Measurements from ENCODE around the gene TMEFF2. TPM values are rescaled to one million over a fixed set of nuclear protein-coding genes. Genes with fewer than 3 reads are reported as not detected.
A peak's percentile ranks its signal among the peaks of the same experiment; 100 is the strongest.

The TMEFF2 gene
- total and polyA plus RNA-seq, 8 donors, result 0.18 to 1.0 (median 0.39) TPM; not detected in 2

DNA sequence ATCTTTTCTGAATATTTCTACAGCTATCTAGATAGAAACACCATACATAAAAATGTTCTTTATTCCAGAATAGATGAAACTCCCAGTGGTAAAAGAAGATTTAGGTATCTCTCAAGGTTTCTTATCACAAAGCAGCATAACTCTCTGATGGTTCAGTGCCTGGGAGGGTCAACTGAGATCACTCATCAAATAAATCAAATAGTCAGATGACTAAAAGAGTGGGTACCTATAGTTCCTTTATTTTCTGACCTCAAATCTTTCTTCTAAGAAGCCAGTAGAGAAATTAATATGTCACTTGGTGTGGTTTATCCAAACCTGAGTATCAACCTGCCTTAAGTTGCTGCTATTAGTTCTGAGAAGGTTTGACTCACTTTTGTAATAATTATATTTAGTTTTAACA, 120.9 kb downstream of the TMEFF2 start:
- no peak for ATAC-seq
- Histone ChIP-seq H3K27ac (no peak overlapping the region), H3K9me3 (no peaks in the 10 kb centered on the region), H3K27me3 (no peaks in the 10 kb centered on the region), H3K4me1 (peaks cover 0 to 5% of the 10 kb centered on the region in 2 donors), H3K36me3 (no peaks in the 10 kb centered on the region), H3K4me3 (no peak overlapping the region)
- intact Hi-C loops (cut with DNase I), result no loop called here
- TF ChIP-seq, protein P1, sequence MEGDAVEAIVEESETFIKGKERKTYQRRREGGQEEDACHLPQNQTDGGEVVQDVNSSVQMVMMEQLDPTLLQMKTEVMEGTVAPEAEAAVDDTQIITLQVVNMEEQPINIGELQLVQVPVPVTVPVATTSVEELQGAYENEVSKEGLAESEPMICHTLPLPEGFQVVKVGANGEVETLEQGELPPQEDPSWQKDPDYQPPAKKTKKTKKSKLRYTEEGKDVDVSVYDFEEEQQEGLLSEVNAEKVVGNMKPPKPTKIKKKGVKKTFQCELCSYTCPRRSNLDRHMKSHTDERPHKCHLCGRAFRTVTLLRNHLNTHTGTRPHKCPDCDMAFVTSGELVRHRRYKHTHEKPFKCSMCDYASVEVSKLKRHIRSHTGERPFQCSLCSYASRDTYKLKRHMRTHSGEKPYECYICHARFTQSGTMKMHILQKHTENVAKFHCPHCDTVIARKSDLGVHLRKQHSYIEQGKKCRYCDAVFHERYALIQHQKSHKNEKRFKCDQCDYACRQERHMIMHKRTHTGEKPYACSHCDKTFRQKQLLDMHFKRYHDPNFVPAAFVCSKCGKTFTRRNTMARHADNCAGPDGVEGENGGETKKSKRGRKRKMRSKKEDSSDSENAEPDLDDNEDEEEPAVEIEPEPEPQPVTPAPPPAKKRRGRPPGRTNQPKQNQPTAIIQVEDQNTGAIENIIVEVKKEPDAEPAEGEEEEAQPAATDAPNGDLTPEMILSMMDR (IDR thresholded peaks at IDR 0.05), result no peak
- DNase-seq, result no peak

DNA sequence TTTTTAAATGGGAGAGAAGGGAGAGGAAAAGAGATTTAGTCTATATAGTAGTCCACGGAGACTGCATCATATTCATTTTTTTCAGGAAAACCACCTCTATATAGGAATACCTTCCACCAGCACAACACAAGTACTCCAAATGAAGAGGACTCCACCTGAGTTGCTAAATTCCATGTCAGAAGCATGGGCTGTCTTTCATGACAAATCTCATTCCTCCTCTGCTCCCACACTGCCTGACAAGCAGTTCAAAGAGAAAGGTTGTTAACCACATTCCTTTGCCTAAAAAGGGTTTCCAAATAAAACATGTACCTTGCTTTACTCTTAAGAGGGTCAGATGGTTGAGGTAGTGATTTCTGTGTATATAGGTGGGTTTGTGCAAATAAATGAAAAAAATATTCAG, 122.0 kb downstream of the TMEFF2 start:
- DNase-seq (no peak), ATAC-seq (peak; percentile 63)
- H3K27me3 ChIP-seq, result no peaks in the 10 kb centered on the region
- TF ChIP-seq, protein P1 (IDR thresholded peaks at IDR 0.05), result no peak
- no peaks in the 10 kb centered on the region for H3K9me3 ChIP-seq
- no peak overlapping the region for H3K27ac ChIP-seq
- H3K36me3 ChIP-seq, result no peaks in the 10 kb centered on the region
- peaks cover 0 to 5% of the 10 kb centered on the region in 2 donors for H3K4me1 ChIP-seq
- intact Hi-C loops (cut with DNase I), result no loop called here
- H3K4me3 ChIP-seq, result no peak overlapping the region

DNA sequence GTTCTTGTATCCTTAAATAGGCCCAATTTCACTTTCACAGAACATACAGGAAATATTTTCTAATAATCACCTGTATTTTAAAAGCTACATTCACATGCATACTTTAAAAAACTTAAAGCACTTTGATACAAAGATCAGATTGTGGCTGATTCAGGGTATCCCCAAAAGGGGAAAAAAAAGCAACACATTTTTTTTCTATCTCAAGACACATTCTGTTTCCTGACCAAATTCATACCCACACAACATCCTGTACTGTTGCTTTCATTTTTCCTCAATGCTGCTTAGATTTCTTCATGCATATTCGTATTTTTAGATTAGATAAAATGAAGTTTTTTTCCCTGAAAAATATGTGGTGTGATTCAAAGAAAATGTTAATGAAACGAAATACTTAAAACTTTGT, 122.5 kb downstream of the TMEFF2 start:
- Histone ChIP-seq H3K36me3 (no peaks in the 10 kb centered on the region), H3K4me1 (peaks cover 0 to 5% of the 10 kb centered on the region in 2 donors), H3K4me3 (no peak overlapping the region), H3K27me3 (no peaks in the 10 kb centered on the region), H3K9me3 (no peaks in the 10 kb centered on the region), H3K27ac (no peak overlapping the region)
- TF ChIP-seq, protein P1 (IDR thresholded peaks at IDR 0.05), result no peak
- ATAC-seq (no peak), DNase-seq (no peak)
- intact Hi-C loops (cut with DNase I), result no loop called here

DNA sequence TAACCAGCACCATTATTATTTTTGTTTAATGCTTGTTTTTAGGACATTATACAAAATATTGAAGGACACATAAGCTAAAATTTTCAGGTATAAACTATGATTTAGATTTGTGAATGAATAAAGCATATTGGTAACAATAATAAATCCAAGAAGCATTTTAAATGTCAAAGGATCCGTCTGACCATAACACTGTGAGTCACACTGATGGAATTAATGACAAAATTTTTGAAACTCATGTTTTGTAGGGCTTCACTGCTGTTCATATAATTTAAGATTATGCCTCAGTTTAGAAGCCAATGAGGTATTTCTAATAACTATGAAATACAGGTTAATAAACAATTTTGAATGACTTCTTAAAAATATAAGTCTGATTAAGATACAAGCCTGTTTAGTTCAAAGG, 124.6 kb downstream of the TMEFF2 start:
- TF ChIP-seq, protein P1 (IDR thresholded peaks at IDR 0.05), result no peak
- Histone ChIP-seq H3K9me3 (no peaks in the 10 kb centered on the region), H3K27me3 (no peaks in the 10 kb centered on the region), H3K36me3 (no peaks in the 10 kb centered on the region), H3K27ac (no peak overlapping the region), H3K4me3 (no peak overlapping the region), H3K4me1 (peaks cover 0 to 5% of the 10 kb centered on the region in 2 donors)
- no peak for DNase-seq
- intact Hi-C loops (cut with DNase I), result no loop called here
- no peak for ATAC-seq

DNA sequence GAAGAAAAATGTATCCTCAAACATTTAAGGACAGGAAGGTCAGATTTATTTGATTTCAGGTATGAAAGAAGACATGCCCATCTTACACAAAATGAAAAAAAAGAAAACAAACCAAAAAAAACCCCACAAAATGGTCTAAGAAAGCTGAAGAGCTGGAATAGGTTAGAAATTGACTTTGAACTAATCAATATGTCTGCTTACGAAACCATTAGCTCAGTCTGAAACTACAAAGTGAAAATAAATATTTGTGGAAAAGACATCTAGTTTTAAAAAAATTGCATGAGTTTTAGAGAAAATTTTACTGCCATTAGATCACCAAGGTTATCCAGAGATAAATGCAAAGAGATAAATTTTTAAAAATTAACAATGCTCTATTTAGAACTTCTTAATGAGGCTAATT, 125.3 kb downstream of the TMEFF2 start:
- Histone ChIP-seq H3K27ac (no peak overlapping the region), H3K27me3 (no peaks in the 10 kb centered on the region), H3K36me3 (no peaks in the 10 kb centered on the region), H3K4me3 (no peak overlapping the region), H3K9me3 (no peaks in the 10 kb centered on the region), H3K4me1 (peaks cover 0 to 5% of the 10 kb centered on the region in 2 donors)
- ATAC-seq, result no peak
- intact Hi-C loops (cut with DNase I), result no loop called here
- TF ChIP-seq, protein P1 (IDR thresholded peaks at IDR 0.05), result no peak
- DNase-seq, result no peak

Data from left lung (tissue), 10 donors.